RWPE1 (cell line): ENCODE results near the gene ANO6.
A peak's percentile ranks its signal among the peaks of the same experiment; 100 is the strongest.
"Not testable (repeated sequence)": the region's sequence is repeated elsewhere in the genome, so short reads cannot be mapped to it uniquely, and the experiment has no call there.

Source experiments
- CTCF ChIA-PET: fragments of 350-600 bp; sonication (Branson Sonifier 250); formaldehyde crosslinking; extraction: SDS; loops from one replicate; lab custom pipeline; 2021; lab: Yijun Ruan, JAX
- POLR2A ChIA-PET: fragments of 400-600 bp; formaldehyde crosslinking; extraction: SDS; loops from one replicate; lab custom pipeline; 2020; ENCODE audit warnings: antibody characterized with exemption; ENCODE audit not compliant: low non-redundant PET; lab: Yijun Ruan, JAX
- DNase-seq: peaks from one replicate; pipeline ENCODE4 v3.0.0; 2012; ENCODE audit warnings: low spot score
- H3K27ac ChIP-seq: fragments of 450-650 bp; 2 replicates; pipeline ENCODE4 v1.5.1; 2017
- CTCF ChIP-seq: fragments of 450-650 bp; conservative IDR thresholded peaks from 2 replicates; pipeline ENCODE4 v1.5.1; 2017; ENCODE audit warnings: low read depth, mild to moderate bottlenecking

ANO6 gene

GRCh38 chr12:45232756-45233372, 17.0 kb downstream of the ANO6 start:
- peak overlapping the region; percentile 76 for H3K27ac ChIP-seq
- peak; percentile 94 for DNase-seq
- no peak for TF ChIP-seq CTCF
- POLR2A ChIA-PET = no interaction called here
- CTCF ChIA-PET = interaction anchor here (0.6 kb wide), 2 partner anchors 56 to 209 kb away, joined by 3 to 5 read pairs; no protein-coding TSS in a partner anchor

GRCh38 chr12:45234139-45234865, 18.4 kb downstream of the ANO6 start:
- H3K27ac ChIP-seq = peak overlapping the region; percentile 83
- no peak for TF ChIP-seq CTCF
- ChIA-PET CTCF (interaction anchor here (0.7 kb wide), 1 partner anchor 1448 kb away, joined by 3 read pairs; no protein-coding TSS in a partner anchor), POLR2A (interaction anchor here (0.6 kb wide), 1 partner anchor 44 kb away, joined by 8 read pairs; no protein-coding TSS in a partner anchor)
- DNase-seq = peak; percentile 94

- ChIA-PET POLR2A (interaction anchor here (0.6 kb wide), 1 partner anchor 45 kb away, joined by 8 read pairs; no protein-coding TSS in a partner anchor), CTCF (interaction anchor here (0.6 kb wide), 1 partner anchor 18 kb away, joined by 3 read pairs; no protein-coding TSS in a partner anchor)
- peak overlapping the region; percentile 83 for H3K27ac ChIP-seq
- peak; percentile 91 for DNase-seq
- TF ChIP-seq CTCF = no peak
These were observed 19.5 kb downstream of the ANO6 start for GRCh38 chr12:45235087-45236025.

GRCh38 chr12:45236383-45236782, 20.5 kb downstream of the ANO6 start:
- DNase-seq, H3K27ac ChIP-seq, POLR2A ChIA-PET: not testable (repeated sequence)
- CTCF ChIA-PET = interaction anchor here (0.6 kb wide), 1 partner anchor 191 kb away, joined by 4 read pairs; no protein-coding TSS in a partner anchor

- peak overlapping the region; percentile 16; the same call in 1 of the 2 replicates for H3K27ac ChIP-seq
- TF ChIP-seq CTCF = no peak
- DNase-seq = no peak
- ChIA-PET CTCF (interaction anchor here (0.5 kb wide), 1 partner anchor 164 kb away, joined by 3 read pairs; no protein-coding TSS in a partner anchor), POLR2A (no interaction called here)
These were observed 26.3 kb downstream of the ANO6 start for GRCh38 chr12:45242180-45242579.

- ChIA-PET POLR2A (no interaction called here), CTCF (no interaction called here)
- H3K27ac ChIP-seq = no peak overlapping the region
- no peak for TF ChIP-seq CTCF
- DNase-seq = no peak
These were observed 28.1 kb downstream of the ANO6 start for GRCh38 chr12:45243963-45244362.
